ENCODE data around the gene ANXA4. TPM values are rescaled to one million over a fixed set of nuclear protein-coding genes. Genes with fewer than 3 reads are reported as not detected.
"Not testable (repeated sequence)": the region's sequence is repeated elsewhere in the genome, so short reads cannot be mapped to it uniquely, and the experiment has no call there.

Gene ANXA4
- total and polyA plus RNA-seq, 2 donors, result 23.3 to 45.3 TPM

DNA sequence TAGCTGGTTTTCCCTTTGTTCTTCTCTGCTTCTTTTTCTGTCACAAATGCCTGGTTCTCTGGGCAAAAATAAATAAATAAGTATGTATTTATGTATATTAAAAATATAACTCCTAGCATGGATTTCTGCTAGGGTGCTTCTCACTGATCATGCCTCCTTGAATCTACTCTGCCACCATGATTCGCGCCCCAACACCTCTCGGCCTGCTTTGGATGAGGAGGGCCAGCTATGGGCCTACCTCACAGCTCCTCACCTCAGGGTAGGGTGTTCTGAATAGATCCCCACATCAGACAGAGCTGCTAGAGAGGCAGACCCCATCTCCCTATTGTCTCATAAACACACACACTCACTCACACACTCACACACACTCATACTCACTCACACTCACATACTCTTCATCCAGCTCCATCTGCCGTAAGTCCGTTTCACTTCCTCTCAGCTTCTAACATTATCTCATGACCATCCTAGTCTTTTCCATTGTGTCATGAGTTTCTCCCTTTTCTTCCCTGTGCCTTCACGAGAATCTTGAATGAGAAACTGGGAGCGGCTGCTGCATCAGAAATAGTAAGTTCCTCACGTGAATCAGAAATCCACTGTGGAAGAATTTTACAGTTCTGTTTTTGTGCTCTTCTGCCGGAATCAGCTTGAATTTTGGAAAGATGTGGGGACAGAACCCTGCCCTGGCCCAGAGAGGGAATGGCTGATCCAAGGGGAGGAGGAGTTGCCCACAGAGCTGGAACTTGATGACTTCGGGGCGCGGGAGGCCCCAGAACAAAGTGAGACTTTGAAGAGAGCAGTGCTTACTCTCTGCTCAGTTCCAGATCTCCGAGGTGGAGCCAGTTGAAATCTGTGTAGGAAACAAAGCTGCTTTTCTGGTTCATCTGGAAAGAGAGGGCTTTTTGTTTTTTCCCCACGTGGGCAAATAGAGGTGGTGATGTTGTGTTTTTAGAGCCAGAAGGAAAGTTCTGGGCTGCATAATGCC, 20.9 kb downstream of the ANXA4 start:
- peaks cover 0 to 2% of the 10 kb centered on the region in 2 donors for H3K36me3 ChIP-seq (ENCODE audit: control insufficient read depth in 2 of 2, insufficient read depth in 2 of 2, low read length in 1 of 2)
- peaks cover 2 to 4% of the 10 kb centered on the region in 2 donors for H3K4me1 ChIP-seq (ENCODE audit: control insufficient read depth in 2 of 2, insufficient read depth in 2 of 2, low read length in 2 of 2)
- DNase-seq (ENCODE audit: low read depth in 6 of 9, low spot score in 9 of 9), result no peak
- 96% methylated on average over 14 of the region's 14 CpGs for WGBS
- no peaks in the 10 kb centered on the region for H3K27me3 ChIP-seq (ENCODE audit: control insufficient read depth in 2 of 2, insufficient read depth in 1 of 2, low read length in 1 of 2)
- no peaks in the 10 kb centered on the region for H3K9me3 ChIP-seq (ENCODE audit: control insufficient read depth in 2 of 2, insufficient read depth in 1 of 2, low read length in 1 of 2)
- no peak overlapping the region for H3K27ac ChIP-seq (ENCODE audit: low read depth in 1 of 2, low read length in 1 of 2)
- no peak overlapping the region for H3K4me3 ChIP-seq (ENCODE audit: low read length in 2 of 2)

DNA sequence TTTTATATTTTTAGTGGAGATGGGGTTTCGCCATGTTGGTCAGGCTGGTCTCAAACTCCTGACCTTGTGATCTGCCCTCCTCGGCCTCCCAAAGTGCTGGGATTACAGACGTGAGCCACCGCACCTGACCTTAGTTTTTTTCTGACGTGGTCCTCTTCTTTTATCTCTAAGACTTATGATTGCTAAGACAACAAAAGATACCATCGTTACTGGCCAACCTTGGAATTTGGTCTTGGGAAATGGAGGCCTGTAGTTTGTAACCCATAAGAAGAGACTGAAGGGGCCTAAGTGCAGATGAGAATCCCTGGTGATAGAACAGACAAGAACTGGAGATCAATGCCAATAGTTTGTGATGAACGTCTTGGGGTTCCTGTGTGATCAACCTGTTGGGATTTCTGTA, 21.9 kb downstream of the ANXA4 start:
- not testable (repeated sequence) for H3K4me1 ChIP-seq (ENCODE audit: control insufficient read depth in 2 of 2, insufficient read depth in 2 of 2, low read length in 2 of 2); H3K9me3 ChIP-seq (ENCODE audit: control insufficient read depth in 2 of 2, insufficient read depth in 1 of 2, low read length in 1 of 2); H3K4me3 ChIP-seq (ENCODE audit: low read length in 2 of 2); H3K36me3 ChIP-seq (ENCODE audit: control insufficient read depth in 2 of 2, insufficient read depth in 2 of 2, low read length in 1 of 2); H3K27me3 ChIP-seq (ENCODE audit: control insufficient read depth in 2 of 2, insufficient read depth in 1 of 2, low read length in 1 of 2); DNase-seq (ENCODE audit: low read depth in 6 of 9, low spot score in 9 of 9); H3K27ac ChIP-seq (ENCODE audit: low read depth in 1 of 2, low read length in 1 of 2)
- WGBS, result 95% methylated on average over 7 of the region's 7 CpGs

DNA sequence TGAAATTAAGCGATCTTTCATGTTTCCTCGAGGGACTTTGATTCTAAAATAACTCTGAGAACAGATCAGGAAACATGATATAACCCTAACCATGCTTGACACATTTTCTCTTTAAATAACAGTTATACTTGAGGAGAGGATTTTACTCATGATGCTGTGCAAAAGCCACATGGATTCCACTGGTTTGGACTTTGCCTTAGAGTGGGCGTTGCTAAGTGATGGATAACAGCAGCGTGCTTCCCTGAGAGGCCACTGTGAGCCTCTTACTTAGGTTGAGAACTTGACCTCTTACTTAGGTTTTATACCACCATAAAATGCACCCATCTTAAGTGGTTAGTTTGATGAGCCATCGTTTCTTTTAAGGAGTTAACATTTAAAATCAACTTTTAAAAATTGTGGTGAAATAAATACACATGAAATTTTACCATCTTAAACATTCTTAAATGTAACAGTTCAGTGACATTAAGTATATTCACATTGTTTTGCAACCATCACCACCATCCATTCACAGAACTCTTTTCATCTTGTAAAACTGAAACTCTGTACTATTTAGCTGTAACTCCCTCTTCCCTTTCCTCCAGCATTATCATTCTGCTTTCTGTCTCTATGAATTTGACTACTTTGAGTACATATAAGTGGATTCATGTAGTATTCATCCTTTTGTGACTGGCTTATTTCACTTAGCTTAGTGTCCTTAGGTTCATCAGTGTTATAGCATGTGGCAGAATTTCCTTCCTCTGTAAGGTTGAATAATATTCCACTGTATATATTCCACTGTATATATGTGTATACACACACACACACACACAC, 22.6 kb downstream of the ANXA4 start:
- Histone ChIP-seq H3K4me1 (ENCODE audit: control insufficient read depth in 2 of 2, insufficient read depth in 2 of 2, low read length in 2 of 2) (peaks cover 2 to 4% of the 10 kb centered on the region in 2 donors), H3K36me3 (ENCODE audit: control insufficient read depth in 2 of 2, insufficient read depth in 2 of 2, low read length in 1 of 2) (no peaks in the 10 kb centered on the region), H3K4me3 (ENCODE audit: low read length in 2 of 2) (no peak overlapping the region), H3K27me3 (ENCODE audit: control insufficient read depth in 2 of 2, insufficient read depth in 1 of 2, low read length in 1 of 2) (no peaks in the 10 kb centered on the region), H3K27ac (ENCODE audit: low read depth in 1 of 2, low read length in 1 of 2) (no peak overlapping the region), H3K9me3 (ENCODE audit: control insufficient read depth in 2 of 2, insufficient read depth in 1 of 2, low read length in 1 of 2) (no peaks in the 10 kb centered on the region)
- DNase-seq (ENCODE audit: low read depth in 6 of 9, low spot score in 9 of 9), result no peak
- WGBS, result 89% methylated on average over 5 of the region's 5 CpGs

DNA sequence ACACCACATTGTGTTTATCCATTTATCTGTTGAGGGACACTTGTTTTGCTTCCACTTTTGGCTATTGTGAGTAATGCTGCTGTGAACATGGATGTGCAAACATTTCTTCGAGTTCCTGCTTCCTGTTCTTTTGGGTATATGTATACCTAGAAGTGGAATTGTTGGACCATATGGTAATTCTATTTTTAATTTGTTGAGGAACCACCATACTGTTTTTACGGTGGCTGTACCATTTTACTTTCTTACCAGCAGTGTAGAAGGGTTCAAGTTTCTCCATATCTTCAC, 23.1 kb downstream of the ANXA4 start:
- Histone ChIP-seq H3K4me1 (ENCODE audit: control insufficient read depth in 2 of 2, insufficient read depth in 2 of 2, low read length in 2 of 2) (peaks cover 2 to 4% of the 10 kb centered on the region in 2 donors), H3K4me3 (ENCODE audit: low read length in 2 of 2) (no peak overlapping the region), H3K27ac (ENCODE audit: low read depth in 1 of 2, low read length in 1 of 2) (no peak overlapping the region), H3K9me3 (ENCODE audit: control insufficient read depth in 2 of 2, insufficient read depth in 1 of 2, low read length in 1 of 2) (no peaks in the 10 kb centered on the region), H3K36me3 (ENCODE audit: control insufficient read depth in 2 of 2, insufficient read depth in 2 of 2, low read length in 1 of 2) (no peaks in the 10 kb centered on the region), H3K27me3 (ENCODE audit: control insufficient read depth in 2 of 2, insufficient read depth in 1 of 2, low read length in 1 of 2) (no peaks in the 10 kb centered on the region)
- DNase-seq (ENCODE audit: low read depth in 6 of 9, low spot score in 9 of 9), result no peak
- WGBS, result 96% methylated on average over 2 of the region's 2 CpGs

DNA sequence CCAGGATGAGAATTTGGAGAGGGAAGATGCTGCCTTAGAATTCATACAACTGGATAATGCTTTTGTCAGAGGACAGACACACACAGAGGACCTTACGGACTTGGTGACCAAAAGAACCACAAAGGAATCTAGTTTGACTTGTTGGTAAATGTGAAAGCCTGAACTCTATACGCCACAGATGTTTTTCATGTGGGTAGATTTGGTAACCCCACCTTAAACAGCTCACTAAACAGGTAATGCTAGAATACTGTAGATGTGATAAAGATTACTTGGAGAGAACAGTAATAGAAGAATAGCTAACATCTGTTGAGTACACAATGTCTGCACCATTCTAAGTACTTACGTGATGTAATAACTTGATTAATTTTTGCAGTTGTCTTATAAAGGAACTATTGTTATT, 24.1 kb downstream of the ANXA4 start:
- Histone ChIP-seq H3K27ac (ENCODE audit: low read depth in 1 of 2, low read length in 1 of 2) (no peak overlapping the region), H3K4me1 (ENCODE audit: control insufficient read depth in 2 of 2, insufficient read depth in 2 of 2, low read length in 2 of 2) (peaks cover 2 to 4% of the 10 kb centered on the region in 2 donors), H3K9me3 (ENCODE audit: control insufficient read depth in 2 of 2, insufficient read depth in 1 of 2, low read length in 1 of 2) (no peaks in the 10 kb centered on the region), H3K27me3 (ENCODE audit: control insufficient read depth in 2 of 2, insufficient read depth in 1 of 2, low read length in 1 of 2) (no peaks in the 10 kb centered on the region), H3K4me3 (ENCODE audit: low read length in 2 of 2) (no peak overlapping the region), H3K36me3 (ENCODE audit: control insufficient read depth in 2 of 2, insufficient read depth in 2 of 2, low read length in 1 of 2) (no peaks in the 10 kb centered on the region)
- WGBS, result 88% methylated on average over 3 of the region's 3 CpGs
- no peak for DNase-seq (ENCODE audit: low read depth in 6 of 9, low spot score in 9 of 9)

DNA sequence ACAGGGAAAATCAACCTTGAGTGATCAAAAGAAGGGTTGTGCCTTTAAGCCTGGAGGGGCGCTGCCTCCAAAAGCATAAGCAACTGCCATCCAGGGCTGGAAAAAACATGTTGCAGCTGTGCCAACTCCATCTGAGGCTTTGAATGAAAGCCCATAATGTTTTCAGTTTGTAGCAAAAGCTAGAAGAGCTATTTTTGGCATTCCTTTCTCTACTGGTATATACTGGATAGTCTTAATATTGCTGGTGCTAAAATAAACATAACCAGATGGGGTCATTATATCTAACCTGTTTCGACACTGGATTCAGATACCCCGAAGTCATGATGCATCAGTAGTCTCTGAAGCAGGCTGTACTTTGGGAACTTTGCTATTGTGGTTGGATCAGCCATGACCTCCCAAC, 25.1 kb downstream of the ANXA4 start:
- no peak overlapping the region for H3K4me3 ChIP-seq (ENCODE audit: low read length in 2 of 2)
- no peaks in the 10 kb centered on the region for H3K9me3 ChIP-seq (ENCODE audit: control insufficient read depth in 2 of 2, insufficient read depth in 1 of 2, low read length in 1 of 2)
- H3K36me3 ChIP-seq (ENCODE audit: control insufficient read depth in 2 of 2, insufficient read depth in 2 of 2, low read length in 1 of 2), result no peaks in the 10 kb centered on the region
- peak in 1 of 9 donors; percentile 42 for DNase-seq (ENCODE audit: low read depth in 6 of 9, low spot score in 9 of 9)
- H3K27ac ChIP-seq (ENCODE audit: low read depth in 1 of 2, low read length in 1 of 2), result no peak overlapping the region
- H3K27me3 ChIP-seq (ENCODE audit: control insufficient read depth in 2 of 2, insufficient read depth in 1 of 2, low read length in 1 of 2), result no peaks in the 10 kb centered on the region
- H3K4me1 ChIP-seq (ENCODE audit: control insufficient read depth in 2 of 2, insufficient read depth in 2 of 2, low read length in 2 of 2), result peaks cover 2 to 4% of the 10 kb centered on the region in 2 donors
- 83% methylated on average over 3 of the region's 3 CpGs for WGBS

DNA sequence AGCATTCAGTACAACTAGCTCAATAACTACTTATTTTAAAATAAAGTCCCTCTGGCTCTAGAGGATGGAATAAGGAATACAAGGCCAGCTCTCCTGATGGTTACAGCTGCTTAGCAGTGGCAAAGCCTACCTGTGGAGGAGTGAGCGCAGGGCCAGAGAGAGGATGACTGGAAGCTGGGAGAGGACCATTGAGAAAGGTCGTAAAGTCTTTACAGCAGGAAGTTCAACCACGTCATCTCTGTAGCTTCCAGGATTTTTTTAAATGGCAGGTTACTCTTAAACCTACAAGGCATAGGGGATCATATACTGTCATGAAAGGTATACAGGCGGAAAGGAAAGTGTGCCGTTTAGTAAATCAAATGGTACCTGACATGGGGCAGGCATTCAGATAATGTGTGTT, 26.3 kb downstream of the ANXA4 start:
- DNase-seq (ENCODE audit: low read depth in 6 of 9, low spot score in 9 of 9), result no peak
- Histone ChIP-seq H3K9me3 (ENCODE audit: control insufficient read depth in 2 of 2, insufficient read depth in 1 of 2, low read length in 1 of 2) (no peaks in the 10 kb centered on the region), H3K36me3 (ENCODE audit: control insufficient read depth in 2 of 2, insufficient read depth in 2 of 2, low read length in 1 of 2) (no peaks in the 10 kb centered on the region), H3K27ac (ENCODE audit: low read depth in 1 of 2, low read length in 1 of 2) (no peak overlapping the region), H3K27me3 (ENCODE audit: control insufficient read depth in 2 of 2, insufficient read depth in 1 of 2, low read length in 1 of 2) (no peaks in the 10 kb centered on the region), H3K4me3 (ENCODE audit: low read length in 2 of 2) (no peak overlapping the region), H3K4me1 (ENCODE audit: control insufficient read depth in 2 of 2, insufficient read depth in 2 of 2, low read length in 2 of 2) (peaks cover 2 to 4% of the 10 kb centered on the region in 2 donors)
- WGBS, result 87% methylated on average over 5 of the region's 5 CpGs

DNA sequence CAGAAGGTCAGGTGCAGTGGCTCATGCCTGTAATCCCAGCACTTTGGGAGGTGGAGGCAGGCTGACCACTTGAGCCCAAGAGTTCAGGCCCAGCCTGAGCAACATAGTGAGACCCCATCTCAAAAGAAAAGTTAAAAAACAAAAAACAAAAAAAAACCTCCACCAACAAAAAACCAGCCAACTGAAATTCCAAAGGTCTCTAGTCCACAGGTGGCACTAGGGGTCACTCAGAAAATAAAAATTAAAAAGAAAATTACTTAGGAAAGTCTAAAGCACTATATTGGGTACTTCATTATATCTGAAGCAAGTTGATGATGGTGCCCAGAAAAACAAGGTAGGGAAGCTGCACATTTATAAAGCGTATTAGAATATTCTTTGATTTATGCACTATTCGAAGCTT, 26.9 kb downstream of the ANXA4 start:
- Histone ChIP-seq H3K27ac (ENCODE audit: low read depth in 1 of 2, low read length in 1 of 2) (no peak overlapping the region), H3K4me1 (ENCODE audit: control insufficient read depth in 2 of 2, insufficient read depth in 2 of 2, low read length in 2 of 2) (peaks cover 2 to 4% of the 10 kb centered on the region in 2 donors), H3K4me3 (ENCODE audit: low read length in 2 of 2) (no peak overlapping the region), H3K9me3 (ENCODE audit: control insufficient read depth in 2 of 2, insufficient read depth in 1 of 2, low read length in 1 of 2) (no peaks in the 10 kb centered on the region), H3K36me3 (ENCODE audit: control insufficient read depth in 2 of 2, insufficient read depth in 2 of 2, low read length in 1 of 2) (no peaks in the 10 kb centered on the region), H3K27me3 (ENCODE audit: control insufficient read depth in 2 of 2, insufficient read depth in 1 of 2, low read length in 1 of 2) (no peaks in the 10 kb centered on the region)
- DNase-seq (ENCODE audit: low read depth in 6 of 9, low spot score in 9 of 9), result no peak
- 98% methylated on average over 2 of the region's 2 CpGs for WGBS

DNA sequence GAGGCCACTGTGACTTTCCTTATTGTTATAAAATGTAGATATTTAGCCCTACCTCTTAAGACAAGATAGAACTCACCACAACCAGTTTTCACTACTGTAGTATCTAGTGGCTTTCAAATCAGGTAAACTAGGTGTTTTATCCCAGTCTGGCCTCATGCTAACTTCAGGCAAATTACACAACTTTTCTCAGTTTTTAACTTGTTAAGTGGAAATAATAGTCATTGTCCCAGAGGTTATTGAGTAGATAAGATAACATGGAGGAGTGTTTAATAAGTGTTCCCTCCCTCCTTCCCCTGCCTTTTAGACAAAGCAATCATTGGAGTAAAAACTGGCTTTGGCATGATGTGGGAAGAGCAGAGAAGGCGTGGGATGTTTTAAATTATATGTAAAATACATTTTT, 27.3 kb downstream of the ANXA4 start:
- no peaks in the 10 kb centered on the region for H3K27me3 ChIP-seq (ENCODE audit: control insufficient read depth in 2 of 2, insufficient read depth in 1 of 2, low read length in 1 of 2)
- WGBS, result 93% methylated on average over 1 of the region's 1 CpG
- DNase-seq (ENCODE audit: low read depth in 6 of 9, low spot score in 9 of 9), result no peak
- peaks cover 2 to 4% of the 10 kb centered on the region in 2 donors for H3K4me1 ChIP-seq (ENCODE audit: control insufficient read depth in 2 of 2, insufficient read depth in 2 of 2, low read length in 2 of 2)
- no peaks in the 10 kb centered on the region for H3K36me3 ChIP-seq (ENCODE audit: control insufficient read depth in 2 of 2, insufficient read depth in 2 of 2, low read length in 1 of 2)
- no peak overlapping the region for H3K4me3 ChIP-seq (ENCODE audit: low read length in 2 of 2)
- no peaks in the 10 kb centered on the region for H3K9me3 ChIP-seq (ENCODE audit: control insufficient read depth in 2 of 2, insufficient read depth in 1 of 2, low read length in 1 of 2)
- H3K27ac ChIP-seq (ENCODE audit: low read depth in 1 of 2, low read length in 1 of 2), result no peak overlapping the region
